PC-9 (cell line): ENCODE measurements around the gene ATM.

Experiments used
- EZH2 ChIP-seq: fragments of 200-600 bp; sonication (generic); IDR thresholded peaks from 2 replicates; pipeline ENCODE4 v1.8.0; 2017; ENCODE audit warnings: antibody characterized with exemption, low read depth
- TF ChIP-seq, protein P1 (sequence below): fragments of 200-600 bp; sonication (generic); conservative IDR thresholded peaks from 2 replicates; pipeline ENCODE4 v1.6.1; 2017; ENCODE audit warnings: mixed run types, antibody characterized with exemption, mild to moderate bottlenecking, moderate library complexity

DNA sequence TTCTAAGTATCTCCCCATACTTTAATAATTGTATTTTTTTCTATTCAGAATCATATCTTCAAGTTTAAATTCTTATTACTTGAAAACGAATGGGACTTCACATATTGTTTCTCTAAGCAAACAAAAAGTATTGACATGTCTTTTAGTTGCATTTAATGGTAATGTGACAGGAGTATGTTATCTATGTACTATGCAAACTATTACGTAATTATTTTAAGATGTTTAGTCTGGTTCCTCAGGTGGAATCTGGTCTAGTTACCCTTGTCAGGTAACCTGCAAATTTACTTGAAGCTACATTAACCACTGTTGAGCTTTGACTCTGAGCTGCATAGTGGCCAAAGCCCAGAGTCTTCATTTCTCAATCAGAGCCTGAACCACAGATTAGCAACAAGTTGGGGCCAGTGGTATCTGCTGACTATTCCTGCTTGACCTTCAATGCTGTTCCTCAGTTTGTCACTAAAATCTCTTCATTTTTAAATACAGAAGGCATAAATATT, 110.6 kb downstream of the ATM start:
- TF ChIP-seq, protein P1, sequence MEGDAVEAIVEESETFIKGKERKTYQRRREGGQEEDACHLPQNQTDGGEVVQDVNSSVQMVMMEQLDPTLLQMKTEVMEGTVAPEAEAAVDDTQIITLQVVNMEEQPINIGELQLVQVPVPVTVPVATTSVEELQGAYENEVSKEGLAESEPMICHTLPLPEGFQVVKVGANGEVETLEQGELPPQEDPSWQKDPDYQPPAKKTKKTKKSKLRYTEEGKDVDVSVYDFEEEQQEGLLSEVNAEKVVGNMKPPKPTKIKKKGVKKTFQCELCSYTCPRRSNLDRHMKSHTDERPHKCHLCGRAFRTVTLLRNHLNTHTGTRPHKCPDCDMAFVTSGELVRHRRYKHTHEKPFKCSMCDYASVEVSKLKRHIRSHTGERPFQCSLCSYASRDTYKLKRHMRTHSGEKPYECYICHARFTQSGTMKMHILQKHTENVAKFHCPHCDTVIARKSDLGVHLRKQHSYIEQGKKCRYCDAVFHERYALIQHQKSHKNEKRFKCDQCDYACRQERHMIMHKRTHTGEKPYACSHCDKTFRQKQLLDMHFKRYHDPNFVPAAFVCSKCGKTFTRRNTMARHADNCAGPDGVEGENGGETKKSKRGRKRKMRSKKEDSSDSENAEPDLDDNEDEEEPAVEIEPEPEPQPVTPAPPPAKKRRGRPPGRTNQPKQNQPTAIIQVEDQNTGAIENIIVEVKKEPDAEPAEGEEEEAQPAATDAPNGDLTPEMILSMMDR, result no peak
- no peak for TF ChIP-seq EZH2
